Esophagus squamous epithelium (tissue), 4 donors: ENCODE measurements around the gene NOXO1.

Source experiments
- POLR2A ChIP-seq, 4 donors: fragments of 450-650 bp; IDR thresholded peaks; one replicate each; pipeline ENCODE4 v1.6.1; 2017; ENCODE audit warnings: antibody characterized with exemption in 4 of 4, mild to moderate bottlenecking in 4 of 4, moderate library complexity in 3 of 4
- TF ChIP-seq, protein P1 (sequence below), 6 experiments: fragments of 450-650 bp in 4 of 6; fragments of 200-600 bp in 2 of 6; sonication (generic) in 2 of 6; IDR thresholded peaks; one replicate each; pipeline ENCODE4 v1.5.1; 2016 to 2019; ENCODE audit warnings: antibody characterized with exemption in 6 of 6, mild to moderate bottlenecking in 4 of 6, moderate library complexity in 4 of 6

DNA sequence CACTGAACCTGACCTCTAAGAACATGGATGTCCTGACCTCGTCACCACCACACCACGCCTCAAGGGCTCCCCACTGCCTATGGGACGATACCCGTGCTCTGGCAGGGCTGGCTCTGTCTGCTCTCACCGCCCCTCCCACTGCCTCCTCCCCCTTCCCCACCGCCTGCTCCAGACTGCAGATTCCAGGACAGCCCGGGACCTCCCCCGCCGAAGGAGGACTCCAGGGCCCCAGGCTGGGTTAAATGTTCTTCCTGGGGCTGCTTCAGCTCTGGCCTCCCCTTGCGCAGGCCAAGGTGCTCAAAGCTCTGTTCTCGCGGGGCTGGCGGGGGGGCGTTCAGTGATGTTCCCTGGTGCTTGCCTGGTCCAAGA lies 41.4 kb upstream of the NOXO1 start:
- TF ChIP-seq, protein P1, sequence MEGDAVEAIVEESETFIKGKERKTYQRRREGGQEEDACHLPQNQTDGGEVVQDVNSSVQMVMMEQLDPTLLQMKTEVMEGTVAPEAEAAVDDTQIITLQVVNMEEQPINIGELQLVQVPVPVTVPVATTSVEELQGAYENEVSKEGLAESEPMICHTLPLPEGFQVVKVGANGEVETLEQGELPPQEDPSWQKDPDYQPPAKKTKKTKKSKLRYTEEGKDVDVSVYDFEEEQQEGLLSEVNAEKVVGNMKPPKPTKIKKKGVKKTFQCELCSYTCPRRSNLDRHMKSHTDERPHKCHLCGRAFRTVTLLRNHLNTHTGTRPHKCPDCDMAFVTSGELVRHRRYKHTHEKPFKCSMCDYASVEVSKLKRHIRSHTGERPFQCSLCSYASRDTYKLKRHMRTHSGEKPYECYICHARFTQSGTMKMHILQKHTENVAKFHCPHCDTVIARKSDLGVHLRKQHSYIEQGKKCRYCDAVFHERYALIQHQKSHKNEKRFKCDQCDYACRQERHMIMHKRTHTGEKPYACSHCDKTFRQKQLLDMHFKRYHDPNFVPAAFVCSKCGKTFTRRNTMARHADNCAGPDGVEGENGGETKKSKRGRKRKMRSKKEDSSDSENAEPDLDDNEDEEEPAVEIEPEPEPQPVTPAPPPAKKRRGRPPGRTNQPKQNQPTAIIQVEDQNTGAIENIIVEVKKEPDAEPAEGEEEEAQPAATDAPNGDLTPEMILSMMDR (IDR thresholded peaks at IDR 0.05), result no peak
- no peak for TF ChIP-seq POLR2A (IDR thresholded peaks at IDR 0.05)
